Activated T-helper 9 cell treated with anti-CD3 and anti-CD28 coated beads, Interleukin-2, amount 50 U/mL, for 16 hours (primary cell): ENCODE data around the gene PDE8B.

Experiments used
- DNase-seq: peaks from one replicate; pipeline ENCODE4 v3.0.0-alpha.2; 2020; ENCODE audit warnings: low read depth

The PDE8B gene

GRCh38 chr5:77285251-77285841, 74.9 kb downstream of the PDE8B start:
- DNase-seq = no peak

- no peak for DNase-seq
Observed at GRCh38 chr5:77292026-77292757, 81.7 kb downstream of the PDE8B start.

- DNase-seq = no peak
Observed at GRCh38 chr5:77294185-77294584, 83.7 kb downstream of the PDE8B start.

GRCh38 chr5:77295863-77296378, 85.4 kb downstream of the PDE8B start:
- DNase-seq = no peak

- DNase-seq = no peak
Observed at GRCh38 chr5:77298146-77298545, 87.7 kb downstream of the PDE8B start.

- DNase-seq = no peak
Observed at GRCh38 chr5:77300451-77300850, 90.0 kb downstream of the PDE8B start.

GRCh38 chr5:77301447-77301883, 91.0 kb downstream of the PDE8B start:
- DNase-seq = no peak

GRCh38 chr5:77302247-77302646, 91.8 kb downstream of the PDE8B start:
- DNase-seq = no peak

- no peak for DNase-seq
Observed at GRCh38 chr5:77302653-77303052, 92.2 kb downstream of the PDE8B start.

GRCh38 chr5:77304388-77304787, 93.9 kb downstream of the PDE8B start:
- DNase-seq = no peak

- DNase-seq = no peak
Observed at GRCh38 chr5:77305222-77305846, 94.9 kb downstream of the PDE8B start.

- DNase-seq = no peak
Observed at GRCh38 chr5:77305956-77306355, 95.5 kb downstream of the PDE8B start.

- DNase-seq = no peak
Observed at GRCh38 chr5:77306531-77306930, 96.1 kb downstream of the PDE8B start.

- no peak for DNase-seq
Observed at GRCh38 chr5:77308154-77308960, 97.9 kb downstream of the PDE8B start.

GRCh38 chr5:77309140-77309539, 98.7 kb downstream of the PDE8B start:
- no peak for DNase-seq

- DNase-seq = no peak
Observed at GRCh38 chr5:77310494-77311213, 100.2 kb downstream of the PDE8B start.

GRCh38 chr5:77311214-77311571, 100.7 kb downstream of the PDE8B start:
- no peak for DNase-seq

GRCh38 chr5:77312413-77312812, 101.9 kb downstream of the PDE8B start:
- no peak for DNase-seq

- no peak for DNase-seq
Observed at GRCh38 chr5:77316871-77317661, 106.6 kb downstream of the PDE8B start.

GRCh38 chr5:77318060-77318459, 107.6 kb downstream of the PDE8B start:
- DNase-seq = no peak
